NCI-H1105 treated with DMSO at 0.1 percent for 48 hours (cell line): ENCODE data around the gene CDC42EP3.

Experiments used
- DNase-seq: peaks from one replicate; lab custom pipeline; 2025; lab: John Stamatoyannopoulos, UW

CDC42EP3 gene

DNA sequence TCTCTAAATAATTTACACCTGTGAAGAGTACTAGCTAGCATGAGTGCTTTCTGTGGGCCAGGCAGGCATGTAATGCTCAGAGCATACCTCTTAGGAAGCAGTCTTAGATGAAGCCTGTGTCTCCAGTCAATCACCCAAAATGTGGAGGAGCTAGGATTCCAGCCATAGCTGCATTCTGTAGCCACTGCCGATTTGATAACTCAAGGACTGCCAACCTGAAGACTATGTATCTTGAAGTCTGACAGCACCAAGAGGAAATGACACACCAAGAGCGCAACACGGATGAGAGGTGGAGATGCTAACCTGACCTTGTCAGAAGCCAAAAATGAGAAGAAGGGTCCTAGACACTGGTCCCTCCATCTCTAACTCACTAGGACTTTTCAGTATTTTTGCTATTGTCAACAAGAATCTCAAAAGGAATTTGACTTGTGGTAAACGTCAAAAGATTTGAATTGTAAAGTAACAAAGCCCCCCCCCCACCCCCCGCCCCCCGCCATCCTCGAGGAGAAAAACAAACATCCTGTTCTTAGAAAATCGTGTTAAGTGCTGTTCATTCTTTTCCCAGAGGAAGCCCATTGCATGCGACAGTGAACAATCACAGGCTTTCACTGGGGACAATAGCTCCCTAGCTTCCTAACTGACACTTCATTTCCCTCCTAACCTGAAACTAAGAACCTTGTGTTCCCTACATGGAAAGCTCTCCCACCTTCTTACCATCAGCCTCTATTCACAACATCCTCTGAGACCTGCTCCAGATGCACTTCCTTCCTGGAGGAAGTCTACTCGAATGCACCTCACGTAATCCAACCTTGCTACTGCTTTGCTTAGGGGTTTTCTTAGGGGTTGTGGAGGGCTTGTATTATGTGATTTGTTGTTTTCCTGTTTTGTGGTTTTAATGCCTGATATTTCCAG is 14.7 kb downstream of the CDC42EP3 start:
- no peak for DNase-seq

DNA sequence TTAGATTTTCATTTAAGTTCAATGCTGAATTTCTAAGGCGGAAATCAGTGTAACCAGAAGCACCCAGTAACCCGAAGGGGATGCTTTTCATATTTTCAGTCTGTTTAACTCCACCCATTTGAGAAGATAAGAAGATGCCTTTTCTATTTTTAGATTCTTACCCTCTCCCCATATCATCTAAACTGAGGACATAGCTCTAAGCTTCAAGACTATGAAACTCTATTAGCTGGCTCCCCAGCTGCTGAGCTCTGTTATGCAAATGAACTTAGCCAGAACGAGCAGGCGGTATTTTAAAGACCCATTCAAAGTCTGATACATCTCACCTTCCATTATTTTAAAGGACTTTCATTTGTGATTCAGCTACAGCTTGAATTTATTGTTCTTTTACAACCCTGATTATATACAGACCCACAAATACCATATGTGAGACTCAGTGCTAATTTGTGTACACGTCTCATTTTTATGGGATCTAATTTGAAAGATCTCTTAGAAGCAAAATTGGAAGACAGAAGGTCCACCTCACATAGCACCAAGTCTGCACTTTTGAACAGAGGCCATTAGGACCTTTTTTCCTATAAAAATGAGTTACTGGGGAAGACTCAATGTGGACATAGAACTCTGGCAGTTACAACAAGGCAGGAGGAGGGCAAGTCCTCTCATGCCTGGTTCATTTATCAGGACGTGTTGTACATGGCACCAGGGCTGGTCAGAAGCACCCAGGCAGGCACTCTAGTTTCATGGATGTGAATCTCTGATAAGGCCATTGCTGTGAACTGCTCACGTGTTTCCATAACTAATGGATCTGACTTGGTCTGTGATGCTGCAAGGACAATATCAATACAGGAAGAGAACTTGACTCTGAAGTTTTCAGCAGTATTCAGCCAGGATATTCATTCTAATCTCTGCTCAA is 16.3 kb downstream of the CDC42EP3 start:
- DNase-seq = peak; percentile 52

DNA sequence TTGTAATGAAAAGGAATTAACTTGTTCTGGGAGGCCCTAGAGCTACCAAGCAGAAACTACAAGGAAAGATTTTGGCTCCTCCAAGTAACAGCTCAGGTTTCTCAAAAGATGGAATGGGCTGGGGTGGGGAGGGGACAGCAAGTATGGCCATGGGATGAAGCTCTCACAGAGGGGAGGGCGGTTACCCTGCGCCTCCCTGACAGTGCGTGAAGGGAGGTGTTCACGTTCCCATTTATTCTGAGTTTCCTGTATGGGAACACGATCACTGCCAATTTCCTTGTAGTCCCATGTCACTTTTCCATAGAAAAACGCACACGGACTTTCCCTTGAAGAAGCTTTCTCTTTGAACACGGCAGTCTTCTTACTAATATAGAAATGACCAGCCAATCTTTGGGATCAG is 17.0 kb downstream of the CDC42EP3 start:
- DNase-seq = no peak

GRCh38 chr2:37653805-37654378 is 17.6 kb downstream of the CDC42EP3 start:
- no peak for DNase-seq

DNA sequence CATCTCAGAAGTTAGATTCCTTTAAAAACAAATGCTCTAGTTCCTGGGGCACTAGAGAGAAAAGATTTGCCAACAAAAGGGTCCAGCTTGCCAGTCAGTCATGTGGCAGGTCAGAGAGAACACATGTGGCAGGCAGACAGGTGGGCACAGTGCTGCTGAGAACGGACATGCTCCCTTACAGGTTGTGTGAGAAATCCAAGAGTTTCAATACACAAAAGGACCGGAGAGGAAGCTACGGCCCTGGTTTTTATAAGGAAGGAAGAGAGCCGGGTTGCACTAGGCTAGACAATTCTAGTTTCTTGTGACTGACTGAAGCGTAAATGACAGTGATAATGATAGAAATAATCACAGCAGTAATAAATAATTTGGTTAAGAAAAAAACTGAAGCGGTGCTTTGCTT is 18.3 kb downstream of the CDC42EP3 start:
- DNase-seq = no peak

GRCh38 chr2:37652199-37652640 is 19.2 kb downstream of the CDC42EP3 start:
- no peak for DNase-seq

- DNase-seq = no peak
These were observed 20.8 kb downstream of the CDC42EP3 start for GRCh38 chr2:37650548-37651093.

GRCh38 chr2:37649518-37649917 is 21.9 kb downstream of the CDC42EP3 start:
- DNase-seq = no peak

DNA sequence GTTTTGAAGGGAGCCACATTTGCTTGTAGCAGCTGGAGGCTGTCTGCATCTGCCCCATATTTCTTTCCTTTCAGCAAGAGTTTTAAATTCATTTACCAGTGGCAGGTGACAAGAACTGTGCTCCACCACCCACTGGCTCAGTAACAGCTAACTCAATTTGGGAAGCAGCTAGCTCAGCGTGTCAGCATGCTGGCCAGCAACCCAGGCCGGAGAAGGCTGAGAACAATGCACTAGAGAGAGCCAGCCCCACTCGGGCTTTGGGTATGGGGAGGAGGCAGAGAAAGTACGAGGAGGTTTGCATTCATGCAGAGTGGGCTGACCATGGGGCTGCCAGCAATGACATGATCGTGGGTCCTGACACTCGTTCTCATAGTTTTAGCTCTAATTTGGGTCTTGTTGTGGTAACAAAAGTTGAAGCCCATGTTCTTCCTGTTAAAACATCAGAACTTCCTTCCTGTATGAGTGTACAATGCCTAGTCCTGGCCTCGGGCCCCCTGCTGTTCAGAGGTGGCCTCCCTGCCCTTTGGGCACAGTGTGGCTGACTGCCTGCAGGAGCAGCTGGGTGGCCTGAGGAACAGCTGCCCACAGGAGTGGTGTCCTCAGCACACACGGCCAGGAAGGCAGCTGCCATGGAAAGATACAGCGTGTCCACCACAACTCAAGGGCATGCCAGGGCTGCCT is 23.0 kb downstream of the CDC42EP3 start:
- DNase-seq = no peak

GRCh38 chr2:37647971-37648330 is 23.5 kb downstream of the CDC42EP3 start:
- no peak for DNase-seq

DNA sequence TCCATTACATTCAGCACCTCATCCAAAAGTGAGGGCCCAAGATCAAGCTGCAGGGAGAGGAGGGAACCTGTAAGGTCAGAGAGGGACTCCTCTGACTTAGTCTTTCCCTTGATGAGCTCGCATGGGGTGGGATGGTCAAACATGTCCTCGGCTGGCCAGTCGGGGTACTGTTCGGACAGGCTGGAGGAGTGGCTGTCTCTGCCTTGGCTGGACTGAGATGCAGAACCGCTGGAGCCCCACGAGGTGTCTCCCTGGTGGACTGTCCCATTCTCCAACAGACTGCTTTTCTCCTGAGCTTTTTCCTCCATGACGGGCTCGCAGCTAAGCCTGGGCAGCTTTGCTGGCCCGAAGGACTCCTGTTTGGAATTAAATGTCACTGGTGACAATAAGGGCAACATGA is 25.6 kb downstream of the CDC42EP3 start:
- no peak for DNase-seq

GRCh38 chr2:37645362-37645761 is 26.1 kb downstream of the CDC42EP3 start:
- DNase-seq = no peak

DNA sequence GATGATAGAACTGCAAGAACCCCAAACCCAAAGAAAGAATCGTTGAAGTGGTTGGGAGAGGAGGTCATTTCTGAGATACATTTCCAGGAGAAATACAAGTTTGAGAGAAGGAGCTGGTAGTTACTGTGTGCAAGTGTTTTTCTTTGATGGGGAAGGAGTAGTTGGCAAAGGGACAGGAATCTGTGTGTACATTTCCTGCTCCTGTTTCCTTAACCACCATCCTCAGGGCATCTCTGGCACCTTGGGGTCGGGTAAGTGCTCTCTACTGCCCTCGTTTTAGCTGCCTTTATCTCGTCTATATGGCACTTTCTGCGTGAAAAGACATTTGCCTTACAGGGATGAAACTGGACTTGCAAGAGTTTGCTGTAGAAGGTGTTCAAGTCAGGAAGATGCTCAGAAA is 27.3 kb downstream of the CDC42EP3 start:
- DNase-seq = no peak

GRCh38 chr2:37643730-37644078 is 27.7 kb downstream of the CDC42EP3 start:
- no peak for DNase-seq

DNA sequence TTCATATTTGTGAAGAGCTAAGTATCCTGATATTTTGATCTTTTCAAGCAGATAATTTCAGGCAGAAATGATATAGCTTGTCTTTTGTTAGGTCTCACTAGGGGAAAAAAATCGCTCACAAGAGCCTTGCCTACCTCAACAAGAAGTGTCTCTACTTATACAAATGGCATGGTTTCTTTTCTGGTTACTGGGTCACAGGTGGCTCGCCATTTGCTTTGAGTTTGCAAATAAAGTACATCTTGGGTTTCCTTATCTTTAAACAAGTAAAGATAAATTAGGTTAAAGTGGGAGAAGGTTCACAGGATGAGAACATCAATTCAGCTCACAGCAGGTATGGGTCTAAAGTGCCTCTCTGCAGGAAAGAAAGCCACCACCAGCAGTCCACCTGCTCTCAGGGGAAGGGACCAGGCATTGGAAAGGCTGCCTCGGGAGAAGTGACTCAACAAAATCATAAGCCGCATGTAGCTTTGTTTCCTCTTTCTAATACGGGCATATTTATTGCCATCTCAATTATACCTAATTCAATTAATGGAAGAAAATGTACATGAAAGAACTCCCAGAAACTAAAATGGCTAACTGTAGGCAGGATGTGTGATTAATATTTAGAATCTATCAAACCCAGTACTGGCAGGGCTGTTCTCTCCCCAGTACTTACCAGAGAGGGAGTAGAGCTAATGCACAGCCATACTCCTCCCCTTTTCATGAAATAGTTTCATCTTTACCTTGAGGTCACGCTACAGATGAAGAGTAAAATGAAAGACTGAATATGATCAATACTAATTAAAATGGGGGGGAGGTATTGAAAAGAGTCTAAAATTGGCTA is 28.3 kb downstream of the CDC42EP3 start:
- DNase-seq = no peak

- no peak for DNase-seq
These were observed 29.8 kb downstream of the CDC42EP3 start for GRCh38 chr2:37641582-37642171.

- DNase-seq = no peak
These were observed 31.8 kb downstream of the CDC42EP3 start for GRCh38 chr2:37639631-37640030.

GRCh38 chr2:37638973-37639372 is 32.5 kb downstream of the CDC42EP3 start:
- DNase-seq = no peak

DNA sequence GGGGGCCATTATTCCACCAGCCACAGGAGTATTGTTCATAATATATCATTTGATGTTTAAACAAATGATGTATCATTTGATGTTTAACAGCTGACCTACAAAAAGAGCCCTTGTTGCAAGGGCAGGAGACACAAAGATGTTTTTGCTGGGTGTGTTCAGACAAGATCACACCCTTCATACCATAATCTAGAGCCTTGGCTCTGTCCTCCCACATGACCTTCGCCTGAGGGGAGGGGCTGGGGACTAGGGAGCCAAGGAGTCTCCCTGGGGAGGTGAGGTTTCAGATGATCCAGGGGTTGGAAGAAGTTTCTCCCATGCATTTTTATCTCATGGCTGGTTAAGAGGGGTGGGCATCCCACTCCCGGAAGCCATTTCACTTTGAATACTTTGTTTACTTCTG is 33.5 kb downstream of the CDC42EP3 start:
- no peak for DNase-seq

GRCh38 chr2:37637190-37637860 is 34.1 kb downstream of the CDC42EP3 start:
- DNase-seq = no peak
